Activated CD4-positive, alpha-beta T cell treated with anti-CD3 and anti-CD28 coated beads for 1 hour (primary cell): ENCODE data around the gene TUT4.

Experiments used
- DNase-seq: peaks from one replicate; pipeline ENCODE4 v3.0.0-alpha.2; 2020

TUT4 gene

GRCh38 chr1:52532247-52532646 lies 20.6 kb downstream of the TUT4 start:
- DNase-seq = no peak

GRCh38 chr1:52531249-52531872 lies 21.5 kb downstream of the TUT4 start:
- DNase-seq = no peak

- no peak for DNase-seq
Observed at GRCh38 chr1:52530563-52531144, 22.2 kb downstream of the TUT4 start.

- DNase-seq = no peak
Observed at GRCh38 chr1:52523376-52523775, 29.5 kb downstream of the TUT4 start.

GRCh38 chr1:52520148-52520547 lies 32.7 kb downstream of the TUT4 start:
- no peak for DNase-seq

GRCh38 chr1:52518962-52519361 lies 33.9 kb downstream of the TUT4 start:
- DNase-seq = no peak

GRCh38 chr1:52511851-52512615 lies 40.9 kb downstream of the TUT4 start:
- DNase-seq = no peak

- no peak for DNase-seq
Observed at GRCh38 chr1:52511439-52511838, 41.5 kb downstream of the TUT4 start.

- no peak for DNase-seq
Observed at GRCh38 chr1:52506920-52507546, 45.9 kb downstream of the TUT4 start.

GRCh38 chr1:52506349-52506748 lies 46.5 kb downstream of the TUT4 start:
- no peak for DNase-seq

- no peak for DNase-seq
Observed at GRCh38 chr1:52504720-52505119, 48.2 kb downstream of the TUT4 start.

GRCh38 chr1:52503706-52504105 lies 49.2 kb downstream of the TUT4 start:
- DNase-seq = no peak

GRCh38 chr1:52502789-52503188 lies 50.1 kb downstream of the TUT4 start:
- DNase-seq = no peak

GRCh38 chr1:52487632-52488031 lies 65.3 kb downstream of the TUT4 start:
- DNase-seq = no peak

GRCh38 chr1:52482326-52483004 lies 70.4 kb downstream of the TUT4 start:
- DNase-seq = no peak

GRCh38 chr1:52479076-52479475 lies 73.8 kb downstream of the TUT4 start:
- DNase-seq = no peak

GRCh38 chr1:52477876-52478275 lies 75.0 kb downstream of the TUT4 start:
- no peak for DNase-seq

- no peak for DNase-seq
Observed at GRCh38 chr1:52476943-52477342, 75.9 kb downstream of the TUT4 start.

- DNase-seq = no peak
Observed at GRCh38 chr1:52474807-52475206, 78.1 kb downstream of the TUT4 start.

GRCh38 chr1:52473039-52473438 lies 79.9 kb downstream of the TUT4 start:
- no peak for DNase-seq

GRCh38 chr1:52472384-52472783 lies 80.5 kb downstream of the TUT4 start:
- DNase-seq = no peak

- no peak for DNase-seq
Observed at GRCh38 chr1:52469108-52469507, 83.8 kb downstream of the TUT4 start.

GRCh38 chr1:52463891-52464290 lies 89.0 kb downstream of the TUT4 start:
- DNase-seq = no peak
